HG03139 (cell line): Measurements from ENCODE around the gene C1orf105.
"Not testable (repeated sequence)": the region's sequence is repeated elsewhere in the genome, so short reads cannot be mapped to it uniquely, and the experiment has no call there.

ENCODE experiments used
- ATAC-seq: cut with Tn5 transposase; IDR thresholded peaks from one replicate; pipeline ENCODE4 v1.9.1; 2021; ENCODE audit not compliant: unreplicated experiment

The C1orf105 gene

DNA sequence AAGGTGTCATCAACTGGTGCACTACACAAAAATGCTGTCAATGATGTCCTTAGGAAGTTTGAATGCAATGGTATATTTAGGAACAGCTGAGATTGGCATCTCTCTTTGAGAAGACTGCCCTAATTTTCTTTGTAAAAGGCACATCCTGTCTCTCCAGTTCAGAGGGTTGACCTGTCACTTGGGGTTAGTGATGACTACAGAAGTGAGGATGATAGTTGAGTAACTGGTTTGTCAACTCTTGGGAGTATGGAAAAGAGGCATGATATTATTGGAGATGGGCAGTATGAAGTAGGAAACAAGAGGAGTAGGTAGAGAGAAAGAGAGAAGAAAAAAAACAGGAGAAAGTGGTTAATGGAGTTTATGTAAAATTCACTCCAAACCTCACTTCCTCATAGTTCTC is 63.8 kb downstream of the C1orf105 start:
- ATAC-seq, result no peak

DNA sequence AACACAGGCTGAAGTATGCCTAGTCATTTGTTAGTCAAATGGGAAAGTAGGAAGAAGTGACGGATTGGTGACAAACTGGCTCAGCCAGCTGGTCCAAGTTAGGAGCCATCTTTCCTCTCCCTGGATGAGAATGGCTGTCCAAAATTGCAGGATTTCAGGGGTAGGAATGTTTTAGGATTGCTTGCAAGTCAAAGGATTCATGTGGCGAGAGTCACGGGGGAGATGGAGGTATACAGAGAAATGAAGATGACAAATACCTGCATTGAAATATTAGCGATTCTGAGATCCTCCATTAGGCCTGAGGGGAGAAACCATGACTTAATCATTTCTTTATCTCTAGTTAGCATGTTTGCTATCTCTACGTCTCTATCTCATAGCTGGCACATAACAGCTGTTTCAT is 65.1 kb downstream of the C1orf105 start:
- ATAC-seq, result no peak

GRCh38 chr1:172486805-172487454 is 66.4 kb downstream of the C1orf105 start:
- ATAC-seq, result no peak

GRCh38 chr1:172487550-172487949 is 67.1 kb downstream of the C1orf105 start:
- ATAC-seq, result no peak

GRCh38 chr1:172488393-172488792 is 67.9 kb downstream of the C1orf105 start:
- ATAC-seq, result no peak

- ATAC-seq, result no peak
Measured at GRCh38 chr1:172489847-172490246, 69.4 kb downstream of the C1orf105 start.

- ATAC-seq, result no peak
Measured at GRCh38 chr1:172492421-172492820, 71.9 kb downstream of the C1orf105 start.

GRCh38 chr1:172494166-172494565 is 73.7 kb downstream of the C1orf105 start:
- no peak for ATAC-seq

GRCh38 chr1:172496127-172496526 is 75.6 kb downstream of the C1orf105 start:
- ATAC-seq, result not testable (repeated sequence)

- ATAC-seq, result no peak
Measured at GRCh38 chr1:172496678-172497077, 76.2 kb downstream of the C1orf105 start.

- ATAC-seq, result no peak
Measured at GRCh38 chr1:172497230-172497629, 76.7 kb downstream of the C1orf105 start.

- ATAC-seq, result no peak
Measured at GRCh38 chr1:172498857-172499256, 78.4 kb downstream of the C1orf105 start.

- no peak for ATAC-seq
Measured at GRCh38 chr1:172499636-172500141, 79.2 kb downstream of the C1orf105 start.

DNA sequence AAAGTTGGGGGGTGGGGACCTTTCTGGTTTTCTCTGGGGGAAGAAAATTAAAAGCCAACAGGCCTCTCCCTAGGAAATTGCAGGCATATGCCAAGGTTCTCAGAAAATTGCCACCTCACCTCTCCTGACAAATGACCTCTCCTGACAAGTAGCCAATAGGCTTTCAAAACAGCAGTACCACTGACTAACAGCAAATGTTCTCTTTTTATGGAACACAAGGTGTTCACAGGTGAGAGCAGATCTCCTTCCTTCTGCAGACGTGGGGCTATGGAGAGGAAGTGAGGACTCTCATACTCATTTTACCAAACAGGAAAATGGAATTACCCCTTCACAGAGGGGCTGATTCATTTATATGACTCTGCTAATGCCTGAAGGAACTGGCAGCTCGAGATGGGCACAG is 79.7 kb downstream of the C1orf105 start:
- ATAC-seq, result no peak

- ATAC-seq, result no peak
Measured at GRCh38 chr1:172507741-172508140, 87.3 kb downstream of the C1orf105 start.

GRCh38 chr1:172510479-172510878 is 90.0 kb downstream of the C1orf105 start:
- ATAC-seq, result no peak

- ATAC-seq, result no peak
Measured at GRCh38 chr1:172512591-172512990, 92.1 kb downstream of the C1orf105 start.

DNA sequence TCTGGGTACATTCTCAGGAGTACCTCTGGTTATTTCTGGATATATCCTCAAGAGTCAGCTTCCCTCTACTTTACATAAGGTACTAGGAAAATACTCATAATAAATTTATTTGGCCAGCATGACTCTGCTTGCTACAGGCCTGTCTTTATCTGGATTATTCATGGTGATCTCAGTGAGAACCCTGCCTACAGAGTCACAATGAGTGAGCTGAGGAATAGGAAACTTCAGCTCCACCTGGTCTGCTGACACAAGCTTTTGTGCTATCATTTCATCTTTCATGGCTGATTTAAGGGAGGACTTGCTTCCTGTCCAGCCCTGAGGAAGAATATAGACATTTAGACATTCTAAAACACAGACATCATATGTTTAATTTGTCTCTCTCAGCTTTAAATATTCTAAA is 93.0 kb downstream of the C1orf105 start:
- no peak for ATAC-seq

- no peak for ATAC-seq
Measured at GRCh38 chr1:172514108-172514507, 93.6 kb downstream of the C1orf105 start.

GRCh38 chr1:172515436-172515835 is 95.0 kb downstream of the C1orf105 start:
- ATAC-seq, result no peak

GRCh38 chr1:172515927-172516326 is 95.4 kb downstream of the C1orf105 start:
- no peak for ATAC-seq

DNA sequence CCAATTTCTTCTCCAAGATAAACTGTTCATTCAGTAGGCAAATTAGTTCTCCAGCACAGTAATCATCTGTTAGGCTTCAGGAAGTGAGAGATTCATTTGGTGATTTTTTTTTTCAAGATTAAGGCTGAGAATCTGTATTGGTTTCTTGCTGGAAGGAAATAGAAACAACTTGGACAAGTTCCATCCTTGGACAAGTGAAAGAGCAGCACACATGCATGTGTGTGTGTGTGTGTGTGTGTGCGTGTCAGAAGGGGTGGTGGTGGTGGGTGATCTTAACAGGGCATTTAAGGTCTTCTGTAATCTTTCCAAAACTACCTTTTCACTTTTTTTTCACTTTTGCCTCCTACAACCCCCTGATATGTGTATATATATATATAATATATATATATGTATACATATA is 96.6 kb downstream of the C1orf105 start:
- no peak for ATAC-seq

DNA sequence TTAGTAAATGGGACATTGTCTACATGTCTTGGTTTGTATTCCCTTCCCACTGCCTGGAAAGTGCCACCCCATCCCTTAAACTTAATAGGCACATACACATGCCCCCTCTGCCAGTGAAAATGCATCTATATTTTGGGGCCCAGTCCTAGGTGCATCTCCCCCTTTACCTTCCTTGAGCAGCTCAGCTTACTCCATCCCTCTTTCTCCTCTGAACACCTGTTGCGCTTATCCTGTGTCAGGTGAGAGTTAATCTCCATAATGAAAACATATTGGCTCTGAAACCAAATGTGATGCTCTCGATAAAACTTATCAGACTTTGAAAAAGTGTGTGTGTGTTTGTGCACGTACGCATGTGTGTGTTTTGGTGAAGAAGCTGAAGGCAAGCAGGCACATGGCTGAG is 97.1 kb downstream of the C1orf105 start:
- no peak for ATAC-seq
